Effector memory CD4-positive, alpha-beta T cell (primary cell): ENCODE results near the gene ARHGAP4.

ENCODE experiments used
- DNase-seq, 3 donors: peaks; one replicate each; pipeline ENCODE4 v3.0.0-alpha.2; 2020
- H3K27ac ChIP-seq: 2 replicates; pipeline ENCODE4 v1.7.0; 2013; ENCODE audit warnings: mild to moderate bottlenecking, low read length, moderate library complexity; ENCODE audit not compliant: insufficient read depth, poor library complexity, severe bottlenecking
- H3K27me3 ChIP-seq: replicated peaks from 2 replicates; pipeline ENCODE4 v1.7.0; 2013; ENCODE audit warnings: mild to moderate bottlenecking, low read length; ENCODE audit not compliant: insufficient read depth, control insufficient read depth, poor library complexity, severe bottlenecking
- H3K36me3 ChIP-seq: 2 replicates; pipeline ENCODE4 v1.7.0; 2013; ENCODE audit warnings: mild to moderate bottlenecking, low read length, moderate library complexity; ENCODE audit not compliant: control insufficient read depth, insufficient read depth
- H3K4me1 ChIP-seq: 2 replicates; pipeline ENCODE4 v1.7.0; 2013; ENCODE audit warnings: low read length, mild to moderate bottlenecking; ENCODE audit not compliant: control insufficient read depth, insufficient read depth, poor library complexity, severe bottlenecking
- H3K4me3 ChIP-seq: 2 replicates; pipeline ENCODE4 v1.7.0; 2013; ENCODE audit warnings: low read length, low read depth, mild to moderate bottlenecking; ENCODE audit not compliant: insufficient read depth, poor library complexity, severe bottlenecking
- H3K9me3 ChIP-seq: 2 replicates; pipeline ENCODE4 v1.7.0; 2013; ENCODE audit warnings: mild to moderate bottlenecking, low read length, moderate library complexity; ENCODE audit not compliant: control insufficient read depth

Gene ARHGAP4

GRCh38 chrX:153906126-153906917 lies 19.7 kb downstream of the ARHGAP4 start:
- Histone ChIP-seq H3K27ac (no peak overlapping the region), H3K9me3 (no peaks in the 10 kb centered on the region), H3K36me3 (peaks cover 14% of the 10 kb centered on the region), H3K4me1 (peaks cover 21% of the 10 kb centered on the region), H3K27me3 (no peaks in the 10 kb centered on the region), H3K4me3 (no peak overlapping the region)
- DNase-seq, result no peak

GRCh38 chrX:153905481-153906095 lies 20.5 kb downstream of the ARHGAP4 start:
- Histone ChIP-seq H3K9me3 (no peaks in the 10 kb centered on the region), H3K27me3 (no peaks in the 10 kb centered on the region), H3K4me3 (no peak overlapping the region), H3K4me1 (peaks cover 27% of the 10 kb centered on the region), H3K27ac (no peak overlapping the region), H3K36me3 (peaks cover 14% of the 10 kb centered on the region)
- no peak for DNase-seq

DNA sequence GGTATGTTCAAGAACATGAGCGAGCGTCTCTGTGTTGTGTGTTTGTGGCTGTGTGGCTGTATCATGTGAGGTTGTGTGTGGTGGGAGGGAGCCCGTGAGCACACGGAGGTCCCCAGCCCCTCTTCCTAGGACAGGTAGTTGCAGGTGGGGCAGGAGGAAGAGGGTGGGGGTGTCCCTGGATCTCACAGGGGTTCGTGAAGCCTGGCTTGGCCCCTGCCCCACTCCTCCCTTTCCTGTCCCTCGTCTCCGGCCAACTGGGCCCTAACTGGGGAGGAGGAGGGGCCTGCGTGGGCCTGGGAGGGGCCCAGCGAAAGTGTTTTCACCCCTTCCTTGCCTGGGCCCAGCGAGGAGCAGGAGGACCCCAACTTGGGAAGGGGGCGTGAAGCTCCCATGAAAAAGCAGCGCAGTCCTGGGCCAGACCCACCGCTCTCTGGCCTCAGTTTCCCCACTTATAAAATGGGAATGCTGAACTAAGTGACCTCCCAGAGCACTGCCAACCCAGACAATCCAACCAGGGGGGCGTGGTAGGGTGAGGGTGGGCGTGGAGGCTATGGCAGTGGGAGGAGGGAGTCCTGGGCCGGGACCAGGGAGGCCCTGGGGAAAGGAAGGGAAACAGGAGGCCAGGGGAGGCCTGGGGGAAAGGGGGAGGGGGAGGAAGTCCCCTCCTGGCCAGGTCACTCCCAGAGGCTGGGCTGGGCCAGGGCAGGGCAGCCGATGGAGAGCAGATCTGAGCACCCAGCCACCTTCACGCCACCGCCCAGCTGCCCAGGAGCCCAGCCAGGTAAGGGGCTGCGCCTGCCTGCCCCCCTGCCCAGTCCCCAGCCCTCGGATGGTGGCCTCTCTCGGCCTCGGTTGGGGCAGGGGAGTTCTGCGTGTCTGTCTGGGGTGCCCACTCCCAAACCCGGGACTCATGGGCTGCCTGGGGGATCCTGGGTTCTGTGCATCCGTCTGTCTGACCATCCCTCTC lies 21.8 kb downstream of the ARHGAP4 start, which contains the start of gene AVPR2:
TSS of gene AVPR2 (plus strand) at position 683 of the 967 bp plus-strand sequence. CDS start 473 bp downstream, outside the sequence.
- Histone ChIP-seq H3K27me3 (no peaks in the 10 kb centered on the region), H3K4me1 (peaks cover 29% of the 10 kb centered on the region), H3K36me3 (peaks cover 7% of the 10 kb centered on the region), H3K27ac (no peak within 1 kb of the TSS), H3K4me3 (no peak within 1 kb of the TSS), H3K9me3 (no peaks in the 10 kb centered on the region)
- DNase-seq, result no peak

DNA sequence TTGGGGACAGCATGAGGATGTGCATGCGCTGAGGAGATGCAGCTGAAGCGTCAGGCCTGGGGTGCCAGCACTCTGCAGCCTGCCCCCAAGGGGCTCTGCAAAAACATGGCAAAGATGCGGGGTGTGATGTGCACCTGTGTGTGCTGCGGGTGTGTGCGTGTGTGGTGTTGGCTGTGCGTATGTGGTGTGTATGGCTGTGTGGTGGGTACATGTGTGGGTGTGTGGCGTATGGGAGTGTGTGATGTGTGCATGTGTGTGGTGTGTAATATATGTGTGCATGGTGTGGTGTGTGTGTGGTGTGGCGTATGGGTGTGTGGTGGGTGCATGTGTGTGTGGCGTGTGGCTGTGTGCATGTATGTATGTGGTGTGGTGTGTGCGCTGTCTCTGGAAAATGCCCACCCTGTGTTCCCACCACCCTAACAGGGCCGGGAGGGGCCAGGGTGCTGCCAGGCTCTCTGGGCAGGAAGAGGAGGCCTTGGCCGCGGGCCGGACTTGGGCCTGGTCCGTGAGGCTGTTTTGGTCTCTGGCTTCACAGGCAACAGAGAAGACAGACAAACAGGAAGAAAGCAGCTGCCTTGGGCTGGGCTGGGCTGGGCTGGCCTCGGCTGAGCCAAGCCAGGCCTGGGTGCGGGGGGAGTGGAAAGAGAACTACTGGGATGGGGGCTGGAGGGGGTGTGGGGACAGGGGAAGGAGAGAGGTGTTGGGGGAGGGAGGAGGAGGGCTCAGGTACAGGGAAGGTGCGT lies 22.7 kb downstream of the ARHGAP4 start:
- Histone ChIP-seq H3K4me3 (no peak overlapping the region), H3K27me3 (no peaks in the 10 kb centered on the region), H3K36me3 (no peaks in the 10 kb centered on the region), H3K9me3 (no peaks in the 10 kb centered on the region), H3K27ac (no peak overlapping the region), H3K4me1 (peaks cover 29% of the 10 kb centered on the region)
- DNase-seq, result no peak

DNA sequence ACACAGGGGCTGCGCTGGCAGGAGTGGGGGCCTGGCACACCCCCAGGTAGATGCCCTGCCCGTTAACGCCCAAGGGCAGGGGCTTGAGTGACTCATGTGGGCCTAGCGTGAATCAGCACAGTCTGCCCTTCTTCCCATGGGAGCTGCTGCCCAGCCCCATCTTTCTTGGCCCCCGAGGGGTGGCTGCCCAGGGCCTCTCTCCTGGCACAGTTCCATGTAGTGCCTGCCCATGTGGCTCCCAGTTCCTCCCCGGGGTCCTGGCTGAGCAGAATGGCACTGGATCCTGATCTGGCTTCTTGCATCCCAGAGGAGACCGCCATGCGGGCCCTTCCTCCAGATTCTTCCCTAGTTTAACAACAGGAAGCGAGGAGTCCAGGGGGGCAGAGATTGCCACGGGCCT lies 23.7 kb downstream of the ARHGAP4 start:
- Histone ChIP-seq H3K27ac (no peak overlapping the region), H3K4me3 (no peak overlapping the region), H3K27me3 (no peaks in the 10 kb centered on the region), H3K36me3 (no peaks in the 10 kb centered on the region), H3K4me1 (peaks cover 29% of the 10 kb centered on the region), H3K9me3 (no peaks in the 10 kb centered on the region)
- DNase-seq, result no peak

GRCh38 chrX:153901753-153902140 lies 24.3 kb downstream of the ARHGAP4 start:
- no peaks in the 10 kb centered on the region for H3K27me3 ChIP-seq
- no peak for DNase-seq
- H3K4me1 ChIP-seq, result peaks cover 29% of the 10 kb centered on the region
- no peaks in the 10 kb centered on the region for H3K36me3 ChIP-seq
- no peak overlapping the region for H3K4me3 ChIP-seq
- no peaks in the 10 kb centered on the region for H3K9me3 ChIP-seq
- no peak overlapping the region for H3K27ac ChIP-seq

- Histone ChIP-seq H3K4me3 (no peak overlapping the region), H3K27me3 (no peaks in the 10 kb centered on the region), H3K27ac (no peak overlapping the region), H3K36me3 (no peaks in the 10 kb centered on the region), H3K9me3 (no peaks in the 10 kb centered on the region), H3K4me1 (peaks cover 29% of the 10 kb centered on the region)
- peak; percentile 19 to 47 (median 32) for DNase-seq
Observed at GRCh38 chrX:153900831-153901752, 25.0 kb downstream of the ARHGAP4 start.

- no peaks in the 10 kb centered on the region for H3K27me3 ChIP-seq
- H3K36me3 ChIP-seq, result no peaks in the 10 kb centered on the region
- H3K4me3 ChIP-seq, result no peak overlapping the region
- peaks cover 17% of the 10 kb centered on the region for H3K4me1 ChIP-seq
- no peaks in the 10 kb centered on the region for H3K9me3 ChIP-seq
- DNase-seq, result no peak
- no peak overlapping the region for H3K27ac ChIP-seq
Observed at GRCh38 chrX:153897899-153898298, 28.2 kb downstream of the ARHGAP4 start.
